Testis (tissue), 2 donors: Measurements from ENCODE around the gene MACROD2.

Source experiments
- POLR2A ChIP-seq: fragments of 450-650 bp; IDR thresholded peaks from one replicate; pipeline ENCODE4 v1.6.1; 2017; ENCODE audit warnings: antibody characterized with exemption, mild to moderate bottlenecking, moderate library complexity
- TF ChIP-seq, protein P1 (sequence below), 3 experiments: fragments of 450-650 bp in 2 of 3; fragments of 200-600 bp in 1 of 3; sonication (generic) in 1 of 3; IDR thresholded peaks; one replicate each; pipeline ENCODE4 v1.5.1; 2016 to 2019; ENCODE audit warnings: antibody characterized with exemption in 3 of 3, mild to moderate bottlenecking in 2 of 3, moderate library complexity in 1 of 3

DNA sequence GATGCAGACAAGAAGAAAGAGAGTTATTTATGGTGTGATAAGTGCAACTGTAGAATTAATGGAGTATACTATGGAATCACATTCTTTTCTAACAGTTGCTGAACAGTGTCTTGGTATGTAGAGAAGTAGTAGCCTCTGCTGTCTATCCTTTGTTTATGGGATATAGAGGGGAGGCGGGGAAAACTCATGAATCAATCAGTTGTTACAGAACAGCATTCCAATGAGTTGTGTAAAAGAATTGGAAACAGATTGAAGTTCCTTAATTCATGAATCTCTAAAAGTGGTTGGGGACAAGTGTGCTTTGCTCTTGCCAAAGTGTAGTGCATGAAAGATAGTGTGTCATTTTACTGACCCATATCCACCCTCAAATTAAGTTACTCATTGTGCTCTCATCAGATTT, 264.4 kb downstream of the MACROD2 start:
- TF ChIP-seq, protein P1, sequence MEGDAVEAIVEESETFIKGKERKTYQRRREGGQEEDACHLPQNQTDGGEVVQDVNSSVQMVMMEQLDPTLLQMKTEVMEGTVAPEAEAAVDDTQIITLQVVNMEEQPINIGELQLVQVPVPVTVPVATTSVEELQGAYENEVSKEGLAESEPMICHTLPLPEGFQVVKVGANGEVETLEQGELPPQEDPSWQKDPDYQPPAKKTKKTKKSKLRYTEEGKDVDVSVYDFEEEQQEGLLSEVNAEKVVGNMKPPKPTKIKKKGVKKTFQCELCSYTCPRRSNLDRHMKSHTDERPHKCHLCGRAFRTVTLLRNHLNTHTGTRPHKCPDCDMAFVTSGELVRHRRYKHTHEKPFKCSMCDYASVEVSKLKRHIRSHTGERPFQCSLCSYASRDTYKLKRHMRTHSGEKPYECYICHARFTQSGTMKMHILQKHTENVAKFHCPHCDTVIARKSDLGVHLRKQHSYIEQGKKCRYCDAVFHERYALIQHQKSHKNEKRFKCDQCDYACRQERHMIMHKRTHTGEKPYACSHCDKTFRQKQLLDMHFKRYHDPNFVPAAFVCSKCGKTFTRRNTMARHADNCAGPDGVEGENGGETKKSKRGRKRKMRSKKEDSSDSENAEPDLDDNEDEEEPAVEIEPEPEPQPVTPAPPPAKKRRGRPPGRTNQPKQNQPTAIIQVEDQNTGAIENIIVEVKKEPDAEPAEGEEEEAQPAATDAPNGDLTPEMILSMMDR (IDR thresholded peaks at IDR 0.05): no peak
- TF ChIP-seq POLR2A: no peak
